Lung (tissue), 16 donors: ENCODE data around the gene SEPTIN2. TPM values are rescaled to one million over a fixed set of nuclear protein-coding genes. Genes with fewer than 3 reads are reported as not detected.

Source experiments
- ATAC-seq: fragments of 200-7000 bp; cut with Tn5 transposase; one replicate; pipeline ENCODE4 v1.9.1; 2020; ENCODE audit warnings: moderate number of reproducible peaks; ENCODE audit not compliant: insufficient read depth, low FRiP score
- DNase-seq, 3 donors: peaks; one replicate each; pipeline ENCODE4 v3.0.0-alpha.2; 2013 to 2017
- H3K27ac ChIP-seq, 2 donors: one replicate each; pipeline ENCODE4 v1.5.1; 2013; ENCODE audit warnings: mild to moderate bottlenecking in 2 of 2, moderate library complexity in 2 of 2, control low read depth in 1 of 2, inconsistent platforms in 1 of 2, low read depth in 1 of 2, low read length in 1 of 2
- H3K27me3 ChIP-seq, 3 donors: one replicate each; pipeline ENCODE4 v1.5.1; 2013; ENCODE audit warnings: low read length in 2 of 3; ENCODE audit not compliant: control insufficient read depth in 3 of 3, insufficient read depth in 3 of 3
- H3K36me3 ChIP-seq, 4 donors: one replicate each; pipeline ENCODE4 v1.5.1; 2013; ENCODE audit warnings: low read length in 4 of 4, mild to moderate bottlenecking in 1 of 4, moderate library complexity in 1 of 4; ENCODE audit not compliant: control insufficient read depth in 4 of 4, insufficient read depth in 4 of 4
- H3K4me1 ChIP-seq, 5 donors: one replicate each; pipeline ENCODE4 v1.5.1; 2013; ENCODE audit warnings: low read length in 5 of 5, mild to moderate bottlenecking in 2 of 5, moderate library complexity in 1 of 5; ENCODE audit not compliant: control insufficient read depth in 5 of 5, insufficient read depth in 5 of 5
- H3K4me3 ChIP-seq: one replicate; pipeline ENCODE4 v1.5.1; 2013; ENCODE audit warnings: mild to moderate bottlenecking, control low read depth, moderate library complexity
- H3K9ac ChIP-seq, 2 donors: one replicate each; pipeline ENCODE4 v1.5.1; 2013; ENCODE audit warnings: low read length in 2 of 2, control low read depth in 1 of 2; ENCODE audit not compliant: insufficient read depth in 1 of 2
- H3K9me3 ChIP-seq, 4 donors: one replicate each; pipeline ENCODE4 v1.5.1; 2013; ENCODE audit warnings: low read length in 3 of 4, mild to moderate bottlenecking in 1 of 4, moderate library complexity in 1 of 4; ENCODE audit not compliant: control insufficient read depth in 4 of 4, insufficient read depth in 3 of 4
- WGBS, 2 donors: extraction: QIAGEN DNeasy Blood & Tissue Kit; methylation state at CpG; one replicate each; pipeline ENCODE4 v1.1.7; 2013; 5-methylcytosine and 5-hydroxymethylcytosine counted together
- long read RNA-seq, 5 donors: transcript quantifications; one replicate each; lab custom pipeline, GENCODE V29; 2026
- polyA plus RNA-seq, 2 donors: library from polyadenylated mRNA; stranded (reverse); fragments of 200-250 nt; gene quantifications; one replicate each; pipeline ENCODE4 v1.2.1, GENCODE V29; 2013
- total RNA-seq, 2 donors: library from RNA; depleted of rRNA in 1 of 2; stranded (reverse); fragments of >200 nt in 1 of 2; gene quantifications; one replicate each; pipeline ENCODE4 v1.2.1, GENCODE V29; 2014 to 2021
- TF ChIP-seq, protein P1 (sequence below): IDR thresholded peaks from 2 replicates; pipeline ENCODE4 v1.5.1; 2012; ENCODE audit warnings: mild to moderate bottlenecking; ENCODE audit errors: control extremely low read depth, extremely low read depth
- donor health status: control.
- donor health status: control.
- donor health status: Bipolar disorder and iron deficiency.
- donor health status: healthy.
- donor health status: DM: yes; HTN: yes; CAD: no.

The SEPTIN2 gene
- total RNA-seq (100 to 1,000 TPM; 337 to 755 TPM), polyA plus RNA-seq (100 to 1,000 TPM; 114 to 178 TPM)
- long read RNA-seq, donor 1, transcript SEPT2-203 (13 exons, 3,315 nt): major isoform, 74 of 273 reads
- long read RNA-seq, donor 1, transcript SEPT2-238 (4 exons, 740 nt): minor isoform, 10 of 273 reads
- long read RNA-seq, donor 1, partial matches to known transcripts: 169 of 273 reads
- long read RNA-seq, donor 1, other reads (novel, unspliced or antisense): 6 of 273 reads
- long read RNA-seq, donor 2, transcript SEPT2-203 (13 exons, 3,315 nt): major isoform, 13 of 37 reads
- long read RNA-seq, donor 2, transcript SEPT2-238 (4 exons, 740 nt): minor isoform, 9 of 37 reads
- long read RNA-seq, donor 2, partial matches to known transcripts: 8 of 37 reads
- long read RNA-seq, donor 2, other reads (novel, unspliced or antisense): 0 of 37 reads
- long read RNA-seq, donor 3, transcript SEPT2-238 (4 exons, 740 nt): minor isoform, 11 of 203 reads
- long read RNA-seq, donor 3, transcript SEPT2-203 (13 exons, 3,315 nt): major isoform, 27 of 203 reads
- long read RNA-seq, donor 3, partial matches to known transcripts: 160 of 203 reads
- long read RNA-seq, donor 3, other reads (novel, unspliced or antisense): 0 of 203 reads
- long read RNA-seq, donor 4, transcript SEPT2-203 (13 exons, 3,315 nt): minor isoform, 13 of 68 reads
- long read RNA-seq, donor 4, transcript SEPT2-238 (4 exons, 740 nt): major isoform, 18 of 68 reads
- long read RNA-seq, donor 4, partial matches to known transcripts: 29 of 68 reads
- long read RNA-seq, donor 4, other reads (novel, unspliced or antisense): 0 of 68 reads
- long read RNA-seq, donor 5, transcript SEPT2-234 (5 exons, 749 nt): minor isoform, 6 of 379 reads
- long read RNA-seq, donor 5, transcript SEPT2-238 (4 exons, 740 nt): minor isoform, 8 of 379 reads
- long read RNA-seq, donor 5, transcript SEPT2-203 (13 exons, 3,315 nt): major isoform, 73 of 379 reads
- long read RNA-seq, donor 5, partial matches to known transcripts: 278 of 379 reads
- long read RNA-seq, donor 5, other reads (novel, unspliced or antisense): 7 of 379 reads

DNA sequence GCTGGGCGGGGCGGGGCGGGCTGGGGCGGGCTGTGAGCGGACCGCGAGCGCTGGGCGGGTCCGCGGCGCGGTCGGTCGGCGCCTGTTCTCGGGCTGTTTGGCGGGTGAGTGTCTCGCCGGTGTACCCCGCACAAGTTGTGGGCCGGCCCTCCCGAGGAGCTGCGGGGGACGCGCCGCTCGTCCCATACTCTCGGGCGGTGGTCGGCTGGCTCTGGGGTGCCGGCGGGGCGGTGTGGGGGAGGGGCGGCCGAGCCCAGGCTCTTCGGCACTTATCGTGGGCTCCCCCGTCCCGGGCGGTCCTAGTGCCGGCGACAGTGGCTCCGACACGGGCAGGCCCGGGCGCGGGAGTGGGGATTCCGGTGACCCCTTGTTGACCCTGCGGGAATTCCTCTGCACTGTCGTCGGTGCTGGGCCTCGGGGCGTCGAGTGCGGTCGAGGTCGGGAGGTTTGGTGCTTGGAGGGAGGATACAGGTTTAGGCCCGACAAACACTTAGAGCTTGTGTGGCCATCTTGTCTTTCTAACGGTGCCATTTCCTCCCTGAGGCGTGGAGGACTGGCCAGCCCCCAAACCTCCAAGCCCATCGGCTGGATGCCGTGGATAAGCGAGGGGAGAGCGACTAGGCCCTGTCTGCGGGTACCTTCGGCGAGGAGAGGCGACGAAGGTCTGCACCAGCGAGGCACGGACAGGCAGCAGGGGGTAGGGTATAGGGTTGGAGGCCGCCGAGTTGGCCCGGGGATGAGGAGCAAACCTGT is at the start of gene SEPTIN2:
Gene SEPTIN2 (plus strand): TSS at position 47 of the 753 bp plus-strand sequence. CDS start 8,308 bp downstream, outside the sequence.
- peak in 2 of 3 donors; percentile 81 to 87 for DNase-seq

DNA sequence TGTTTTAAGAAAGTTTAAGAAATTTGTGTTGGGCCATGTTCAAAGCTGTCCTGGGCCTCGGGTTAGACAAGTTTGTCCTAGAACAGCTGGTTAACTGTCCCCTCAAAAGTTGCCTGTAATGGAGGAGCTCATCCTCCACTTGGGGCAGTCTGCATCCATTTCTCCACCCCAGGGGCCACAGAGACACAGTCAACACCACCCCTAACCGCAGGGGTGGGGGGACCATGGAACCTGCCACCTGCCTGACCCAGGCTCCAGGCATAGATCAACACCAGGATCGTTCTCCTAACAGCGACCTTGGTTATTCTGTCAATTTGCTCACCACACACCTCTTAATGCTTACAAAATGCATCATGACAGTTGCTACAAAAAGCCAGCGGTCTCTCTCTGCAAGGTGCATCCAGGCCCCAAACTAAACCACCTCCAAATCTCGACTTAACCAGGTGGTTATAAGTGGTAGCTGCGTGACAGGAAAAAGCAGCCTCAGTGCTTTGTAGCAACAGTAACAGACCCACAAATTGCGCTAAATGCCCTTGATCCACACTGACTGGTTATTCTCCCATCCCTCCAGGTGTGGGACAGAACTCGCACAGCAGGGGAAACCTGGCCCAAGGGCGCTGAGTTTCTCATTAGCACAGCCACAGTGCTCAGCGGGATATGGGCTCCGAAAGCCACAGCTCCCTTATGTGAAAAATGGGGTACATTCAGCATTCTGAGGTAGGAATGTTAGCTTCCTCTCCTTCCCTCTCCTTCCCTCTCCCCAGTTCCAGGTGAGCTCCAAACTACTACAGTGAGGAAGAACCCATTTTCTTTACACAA is 48.3 kb upstream of the SEPTIN2 start:
- TF ChIP-seq, protein P1, sequence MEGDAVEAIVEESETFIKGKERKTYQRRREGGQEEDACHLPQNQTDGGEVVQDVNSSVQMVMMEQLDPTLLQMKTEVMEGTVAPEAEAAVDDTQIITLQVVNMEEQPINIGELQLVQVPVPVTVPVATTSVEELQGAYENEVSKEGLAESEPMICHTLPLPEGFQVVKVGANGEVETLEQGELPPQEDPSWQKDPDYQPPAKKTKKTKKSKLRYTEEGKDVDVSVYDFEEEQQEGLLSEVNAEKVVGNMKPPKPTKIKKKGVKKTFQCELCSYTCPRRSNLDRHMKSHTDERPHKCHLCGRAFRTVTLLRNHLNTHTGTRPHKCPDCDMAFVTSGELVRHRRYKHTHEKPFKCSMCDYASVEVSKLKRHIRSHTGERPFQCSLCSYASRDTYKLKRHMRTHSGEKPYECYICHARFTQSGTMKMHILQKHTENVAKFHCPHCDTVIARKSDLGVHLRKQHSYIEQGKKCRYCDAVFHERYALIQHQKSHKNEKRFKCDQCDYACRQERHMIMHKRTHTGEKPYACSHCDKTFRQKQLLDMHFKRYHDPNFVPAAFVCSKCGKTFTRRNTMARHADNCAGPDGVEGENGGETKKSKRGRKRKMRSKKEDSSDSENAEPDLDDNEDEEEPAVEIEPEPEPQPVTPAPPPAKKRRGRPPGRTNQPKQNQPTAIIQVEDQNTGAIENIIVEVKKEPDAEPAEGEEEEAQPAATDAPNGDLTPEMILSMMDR: no peak
- DNase-seq (no peak), ATAC-seq (no peak)
- H3K4me3 ChIP-seq: no peak overlapping the region
- H3K27ac ChIP-seq: no peak overlapping the region
- H3K4me1 ChIP-seq: peaks cover 8 to 24% (median 11%) of the 10 kb centered on the region in 5 donors
- peaks cover 16 to 41% (median 26%) of the 10 kb centered on the region in 4 donors for H3K36me3 ChIP-seq
- H3K27me3 ChIP-seq: no peaks in the 10 kb centered on the region
- no peaks in the 10 kb centered on the region for H3K9me3 ChIP-seq
- WGBS, 2 donors: 82 to 83% methylated on average over 12 of the region's 12 CpGs
- H3K9ac ChIP-seq: no peak overlapping the region

More for the DNA sequence above, at the start of gene SEPTIN2:
- ATAC-seq: peak; percentile 69
- Histone ChIP-seq H3K9me3 (no peaks in the 10 kb centered on the region), H3K4me3 (peak within 1 kb of the TSS; percentile 76), H3K4me1 (peaks cover 6 to 50% (median 23%) of the 10 kb centered on the region in 5 donors), H3K27ac (peak within 1 kb of the TSS; percentile 98 to 99), H3K27me3 (no peaks in the 10 kb centered on the region), H3K36me3 (peaks cover 0 to 14% (median 4%) of the 10 kb centered on the region in 4 donors), H3K9ac (peak within 1 kb of the TSS; percentile 93 to 99)
- WGBS, 2 donors: 0% methylated on average over 60 to 75 of the region's 75 CpGs
- TF ChIP-seq, protein P1: no peak

DNA sequence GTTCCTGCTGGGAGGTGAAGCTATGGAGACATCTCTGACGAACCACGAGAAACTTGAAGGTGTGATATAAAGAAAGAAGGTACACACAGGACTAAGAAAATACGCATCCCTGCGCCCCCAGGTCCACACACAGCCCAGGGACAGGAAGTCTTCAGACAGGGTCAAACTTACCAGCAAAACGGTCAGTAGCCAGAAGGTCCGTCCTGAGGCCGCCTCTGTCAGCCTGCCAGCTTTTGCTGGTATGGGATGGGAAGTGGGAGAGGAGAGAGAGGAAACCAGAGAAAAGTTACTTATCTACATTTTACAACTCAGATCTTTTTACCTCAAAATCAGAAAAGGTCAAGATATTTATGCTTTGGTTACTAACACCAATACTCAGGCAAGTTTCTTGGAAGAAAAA is 47.4 kb upstream of the SEPTIN2 start:
- H3K9ac ChIP-seq: no peak overlapping the region
- ATAC-seq (no peak), DNase-seq (no peak)
- H3K27me3 ChIP-seq: no peaks in the 10 kb centered on the region
- 81 to 83% methylated on average over 7 of the region's 7 CpGs for WGBS, 2 donors
- no peak overlapping the region for H3K4me3 ChIP-seq
- H3K4me1 ChIP-seq: peaks cover 8 to 29% (median 11%) of the 10 kb centered on the region in 5 donors
- H3K27ac ChIP-seq: no peak overlapping the region
- peaks cover 8 to 32% (median 19%) of the 10 kb centered on the region in 4 donors for H3K36me3 ChIP-seq
- no peaks in the 10 kb centered on the region for H3K9me3 ChIP-seq
- TF ChIP-seq, protein P1: no peak
